ENCODE data around the gene DACH1. TPM values are rescaled to one million over a fixed set of nuclear protein-coding genes. Genes with fewer than 3 reads are reported as not detected.

The DACH1 gene
- total RNA-seq, 8 experiments from 2014 or later = 0.20 to 74.1 (median 38.8) TPM

- WGBS, 10 experiments = 0 to 100% (median 84%) methylated on average over 1 to 3 of the region's 3 CpGs
- in situ Hi-C loops (cut with MboI; ENCODE audit: low pct_unique_long_range_greater_than_20kb in 2 of 9, low sequenced_read_pairs in 9 of 9, unreplicated experiment in 9 of 9) = no loop called here
- Histone ChIP-seq H3K27ac (no peak overlapping the region), H3K4me1 (replicated peaks in 1 of 2) (no peaks in the 10 kb centered on the region), H3K4me3 (no peak overlapping the region)
- no peak for ATAC-seq (replicated peaks in 6 of 8)
Observed at GRCh38 chr13:71503781-71504180, 363.2 kb downstream of the DACH1 start.

- 0 to 100% (median 86%) methylated on average over 1 to 4 of the region's 4 CpGs for WGBS, 10 experiments
- H3K4me3 ChIP-seq = no peak overlapping the region
- in situ Hi-C loops (cut with MboI; ENCODE audit: low pct_unique_long_range_greater_than_20kb in 2 of 9, low sequenced_read_pairs in 9 of 9, unreplicated experiment in 9 of 9) = no loop called here
Observed at GRCh38 chr13:71499944-71500514, 367.0 kb downstream of the DACH1 start.

GRCh38 chr13:71499235-71499634 lies 367.8 kb downstream of the DACH1 start:
- H3K4me1 ChIP-seq (replicated peaks in 1 of 2) = peaks cover 0 to 5% of the 10 kb centered on the region in 2 donors
- in situ Hi-C loops (cut with MboI; ENCODE audit: low pct_unique_long_range_greater_than_20kb in 2 of 9, low sequenced_read_pairs in 9 of 9, unreplicated experiment in 9 of 9) = no loop called here
- H3K27ac ChIP-seq = no peak overlapping the region
- 0 to 100% (median 70%) methylated on average over 1 to 2 of the region's 2 CpGs; no CpG with 5 or more reads in 2 of the 10 experiments for WGBS, 10 experiments
- no peak for ATAC-seq (replicated peaks in 6 of 8)
- no peak overlapping the region for H3K4me3 ChIP-seq

More at GRCh38 chr13:71499944-71500514, 367.0 kb downstream of the DACH1 start:
- Histone ChIP-seq H3K27ac (no peak overlapping the region), H3K4me1 (replicated peaks in 1 of 2) (peaks cover 0 to 5% of the 10 kb centered on the region in 2 donors)
- no peak for ATAC-seq (replicated peaks in 6 of 8)

- Histone ChIP-seq H3K4me3 (no peak overlapping the region), H3K4me1 (replicated peaks in 1 of 2) (peaks cover 0 to 19% of the 10 kb centered on the region in 2 donors), H3K27ac (no peak overlapping the region)
- in situ Hi-C loops (cut with MboI; ENCODE audit: low pct_unique_long_range_greater_than_20kb in 2 of 9, low sequenced_read_pairs in 9 of 9, unreplicated experiment in 9 of 9) = no loop called here
- WGBS, 10 experiments = 0 to 89% (median 51%) methylated on average over 1 to 2 of the region's 2 CpGs; no CpG with 5 or more reads in 4 of the 10 experiments
- no peak for ATAC-seq (replicated peaks in 6 of 8)
Observed at GRCh38 chr13:71493189-71493588, 373.8 kb downstream of the DACH1 start.

- Histone ChIP-seq H3K4me3 (no peak overlapping the region), H3K4me1 (replicated peaks in 1 of 2) (peaks cover 0 to 18% of the 10 kb centered on the region in 2 donors), H3K27ac (no peak overlapping the region)
- no peak for ATAC-seq (replicated peaks in 6 of 8)
- in situ Hi-C loops (cut with MboI; ENCODE audit: low pct_unique_long_range_greater_than_20kb in 2 of 9, low sequenced_read_pairs in 9 of 9, unreplicated experiment in 9 of 9) = no loop called here
Observed at GRCh38 chr13:71492346-71492871, 374.6 kb downstream of the DACH1 start.

- ATAC-seq (replicated peaks in 6 of 8) = peak in 3 of 8 experiments; percentile 9 to 69 (median 51)
- Histone ChIP-seq H3K4me1 (replicated peaks in 1 of 2) (peaks cover 0 to 18% of the 10 kb centered on the region in 2 donors), H3K27ac (no peak overlapping the region), H3K4me3 (no peak overlapping the region)
- in situ Hi-C loops (cut with MboI; ENCODE audit: low pct_unique_long_range_greater_than_20kb in 2 of 9, low sequenced_read_pairs in 9 of 9, unreplicated experiment in 9 of 9) = no loop called here
- 0 to 100% (median 92%) methylated on average over 1 of the region's 1 CpG; no CpG with 5 or more reads in 3 of the 10 experiments for WGBS, 10 experiments
Observed at GRCh38 chr13:71491010-71491409, 376.0 kb downstream of the DACH1 start.

- ATAC-seq (replicated peaks in 6 of 8) = no peak
- H3K4me3 ChIP-seq = no peak overlapping the region
- H3K27ac ChIP-seq = no peak overlapping the region
- peaks cover 0 to 18% of the 10 kb centered on the region in 2 donors for H3K4me1 ChIP-seq (replicated peaks in 1 of 2)
- WGBS, 10 experiments = 51 to 100% (median 85%) methylated on average over 1 to 3 of the region's 3 CpGs; no CpG with 5 or more reads in 2 of the 10 experiments
- in situ Hi-C loops (cut with MboI; ENCODE audit: low pct_unique_long_range_greater_than_20kb in 2 of 9, low sequenced_read_pairs in 9 of 9, unreplicated experiment in 9 of 9) = no loop called here
Observed at GRCh38 chr13:71489041-71489440, 378.0 kb downstream of the DACH1 start.

- Histone ChIP-seq H3K27ac (no peak overlapping the region), H3K4me3 (no peak overlapping the region), H3K4me1 (replicated peaks in 1 of 2) (peaks cover 0 to 18% of the 10 kb centered on the region in 2 donors)
- WGBS, 10 experiments = 0 to 100% (median 33%) methylated on average over 1 of the region's 1 CpG; no CpG with 5 or more reads in 3 of the 10 experiments
- in situ Hi-C loops (cut with MboI; ENCODE audit: low pct_unique_long_range_greater_than_20kb in 2 of 9, low sequenced_read_pairs in 9 of 9, unreplicated experiment in 9 of 9) = no loop called here
- ATAC-seq (replicated peaks in 6 of 8) = no peak
Observed at GRCh38 chr13:71488201-71488600, 378.8 kb downstream of the DACH1 start.

- in situ Hi-C loops (cut with MboI; ENCODE audit: low pct_unique_long_range_greater_than_20kb in 2 of 9, low sequenced_read_pairs in 9 of 9, unreplicated experiment in 9 of 9) = no loop called here
- Histone ChIP-seq H3K4me3 (no peak overlapping the region), H3K27ac (no peak overlapping the region), H3K4me1 (replicated peaks in 1 of 2) (peaks cover 0 to 13% of the 10 kb centered on the region in 2 donors)
- 0 to 100% (median 81%) methylated on average over 1 of the region's 1 CpG for WGBS, 10 experiments
- no peak for ATAC-seq (replicated peaks in 6 of 8)
Observed at GRCh38 chr13:71485913-71486312, 381.1 kb downstream of the DACH1 start.

GRCh38 chr13:71483733-71484132 lies 383.3 kb downstream of the DACH1 start:
- no peak for ATAC-seq (replicated peaks in 6 of 8)
- Histone ChIP-seq H3K4me1 (replicated peaks in 1 of 2) (no peaks in the 10 kb centered on the region), H3K4me3 (no peak overlapping the region), H3K27ac (no peak overlapping the region)
- in situ Hi-C loops (cut with MboI; ENCODE audit: low pct_unique_long_range_greater_than_20kb in 2 of 9, low sequenced_read_pairs in 9 of 9, unreplicated experiment in 9 of 9) = no loop called here

GRCh38 chr13:71481501-71481900 lies 385.5 kb downstream of the DACH1 start:
- no peak for ATAC-seq (replicated peaks in 6 of 8)
- no peak overlapping the region for H3K27ac ChIP-seq
- WGBS, 10 experiments = 21 to 100% (median 90%) methylated on average over 1 to 3 of the region's 3 CpGs

GRCh38 chr13:71481046-71481445 lies 386.0 kb downstream of the DACH1 start:
- ATAC-seq (replicated peaks in 6 of 8) = no peak
- WGBS, 10 experiments = 0 to 100% (median 61%) methylated on average over 1 of the region's 1 CpG; no CpG with 5 or more reads in 2 of the 10 experiments

More at GRCh38 chr13:71481501-71481900, 385.5 kb downstream of the DACH1 start:
- Histone ChIP-seq H3K4me3 (no peak overlapping the region), H3K4me1 (replicated peaks in 1 of 2) (no peaks in the 10 kb centered on the region)
- in situ Hi-C loops (cut with MboI; ENCODE audit: low pct_unique_long_range_greater_than_20kb in 2 of 9, low sequenced_read_pairs in 9 of 9, unreplicated experiment in 9 of 9) = no loop called here

GRCh38 chr13:71477735-71478134 lies 389.3 kb downstream of the DACH1 start:
- in situ Hi-C loops (cut with MboI; ENCODE audit: low pct_unique_long_range_greater_than_20kb in 2 of 9, low sequenced_read_pairs in 9 of 9, unreplicated experiment in 9 of 9) = no loop called here
- WGBS, 10 experiments = 39 to 81% (median 66%) methylated on average over 2 to 6 of the region's 6 CpGs
- Histone ChIP-seq H3K4me3 (no peak overlapping the region), H3K27ac (no peak overlapping the region), H3K4me1 (replicated peaks in 1 of 2) (peaks cover 4 to 28% of the 10 kb centered on the region in 2 donors)
- ATAC-seq (replicated peaks in 6 of 8) = no peak

More at GRCh38 chr13:71481046-71481445, 386.0 kb downstream of the DACH1 start:
- Histone ChIP-seq H3K27ac (no peak overlapping the region), H3K4me1 (replicated peaks in 1 of 2) (peaks cover 0 to under 1% of the 10 kb centered on the region in 2 donors), H3K4me3 (no peak overlapping the region)
- in situ Hi-C loops (cut with MboI; ENCODE audit: low pct_unique_long_range_greater_than_20kb in 2 of 9, low sequenced_read_pairs in 9 of 9, unreplicated experiment in 9 of 9) = no loop called here

GRCh38 chr13:71474936-71475335 lies 392.1 kb downstream of the DACH1 start:
- 12 to 51% (median 32%) methylated on average over 2 to 3 of the region's 3 CpGs; no CpG with 5 or more reads in 1 of the 10 experiments for WGBS, 10 experiments
- Histone ChIP-seq H3K4me1 (replicated peaks in 1 of 2) (peaks cover 4 to 31% of the 10 kb centered on the region in 2 donors), H3K4me3 (no peak overlapping the region), H3K27ac (no peak overlapping the region)
- in situ Hi-C loops (cut with MboI; ENCODE audit: low pct_unique_long_range_greater_than_20kb in 2 of 9, low sequenced_read_pairs in 9 of 9, unreplicated experiment in 9 of 9) = no loop called here
- ATAC-seq (replicated peaks in 6 of 8) = peak in 5 of 8 experiments; percentile 50 to 99 (median 90)
